ENCODE data around the gene GVQW3. TPM values are rescaled to one million over a fixed set of nuclear protein-coding genes. Genes with fewer than 3 reads are reported as not detected.

The GVQW3 gene
- polyA plus RNA-seq, 2 of the 4 experiments (the other 2 are of a cell fraction) = 3.6 to 3.8 TPM

DNA sequence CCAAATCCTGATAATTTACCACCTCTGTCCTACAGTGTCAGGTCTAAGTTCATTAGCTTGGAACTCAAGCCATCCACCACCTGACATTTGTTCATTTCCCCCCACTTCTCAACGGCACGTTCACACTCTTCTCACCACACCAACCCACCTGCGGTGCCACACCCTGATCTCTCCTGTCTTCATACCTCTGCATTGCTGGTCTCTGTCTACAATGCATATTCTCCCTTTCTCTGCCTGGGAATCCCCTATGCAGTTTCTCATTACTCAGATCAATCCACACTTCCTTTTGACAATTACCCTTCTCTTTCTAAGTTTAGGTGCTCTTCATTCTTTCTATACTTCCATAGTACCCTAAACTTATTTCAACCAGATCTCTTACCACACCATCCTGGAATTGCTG, 43.3 kb downstream of the GVQW3 start:
- FAIRE-seq = no peak
- Histone ChIP-seq H3K4me1 (no peaks in the 10 kb centered on the region), H3K9me3 (no peaks in the 10 kb centered on the region), H3K27ac (no peak overlapping the region), H3K4me3 (no peak overlapping the region), H3K4me2 (no peak overlapping the region)
- POLR2A ChIA-PET = no interaction called here
- TF ChIP-seq, protein P1, sequence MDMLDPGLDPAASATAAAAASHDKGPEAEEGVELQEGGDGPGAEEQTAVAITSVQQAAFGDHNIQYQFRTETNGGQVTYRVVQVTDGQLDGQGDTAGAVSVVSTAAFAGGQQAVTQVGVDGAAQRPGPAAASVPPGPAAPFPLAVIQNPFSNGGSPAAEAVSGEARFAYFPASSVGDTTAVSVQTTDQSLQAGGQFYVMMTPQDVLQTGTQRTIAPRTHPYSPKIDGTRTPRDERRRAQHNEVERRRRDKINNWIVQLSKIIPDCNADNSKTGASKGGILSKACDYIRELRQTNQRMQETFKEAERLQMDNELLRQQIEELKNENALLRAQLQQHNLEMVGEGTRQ (IDR thresholded peaks at IDR 0.05) = no peak
- TF ChIP-seq, protein P2, sequence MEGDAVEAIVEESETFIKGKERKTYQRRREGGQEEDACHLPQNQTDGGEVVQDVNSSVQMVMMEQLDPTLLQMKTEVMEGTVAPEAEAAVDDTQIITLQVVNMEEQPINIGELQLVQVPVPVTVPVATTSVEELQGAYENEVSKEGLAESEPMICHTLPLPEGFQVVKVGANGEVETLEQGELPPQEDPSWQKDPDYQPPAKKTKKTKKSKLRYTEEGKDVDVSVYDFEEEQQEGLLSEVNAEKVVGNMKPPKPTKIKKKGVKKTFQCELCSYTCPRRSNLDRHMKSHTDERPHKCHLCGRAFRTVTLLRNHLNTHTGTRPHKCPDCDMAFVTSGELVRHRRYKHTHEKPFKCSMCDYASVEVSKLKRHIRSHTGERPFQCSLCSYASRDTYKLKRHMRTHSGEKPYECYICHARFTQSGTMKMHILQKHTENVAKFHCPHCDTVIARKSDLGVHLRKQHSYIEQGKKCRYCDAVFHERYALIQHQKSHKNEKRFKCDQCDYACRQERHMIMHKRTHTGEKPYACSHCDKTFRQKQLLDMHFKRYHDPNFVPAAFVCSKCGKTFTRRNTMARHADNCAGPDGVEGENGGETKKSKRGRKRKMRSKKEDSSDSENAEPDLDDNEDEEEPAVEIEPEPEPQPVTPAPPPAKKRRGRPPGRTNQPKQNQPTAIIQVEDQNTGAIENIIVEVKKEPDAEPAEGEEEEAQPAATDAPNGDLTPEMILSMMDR (IDR thresholded peaks at IDR 0.05) = no peak
- TF ChIP-seq FOSL2 (IDR thresholded peaks at IDR 0.05) = no peak
- no peak for TF ChIP-seq FOSL2 (CRISPR knock-in tag; IDR thresholded peaks at IDR 0.05)
- no peak for TF ChIP-seq ESRRA (IDR thresholded peaks at IDR 0.05; ENCODE audit: borderline replicate concordance, low read length)
- no peak for TF ChIP-seq EHMT2 (IDR thresholded peaks at IDR 0.05; ENCODE audit: low read depth)
- no peak for TF ChIP-seq ZSCAN20 (CRISPR knock-in tag; IDR thresholded peaks at IDR 0.05)
- no peak for TF ChIP-seq HOXA7 (CRISPR knock-in tag; IDR thresholded peaks at IDR 0.05)
- no peak for TF ChIP-seq RFX5 (IDR thresholded peaks at IDR 0.05)
- no peak for TF ChIP-seq RNF2 (IDR thresholded peaks at IDR 0.05; ENCODE audit: borderline replicate concordance, low read depth)
- ATAC-seq = no peak
- no peak for DNase-seq (ENCODE audit: low read depth in 1 of 2, low spot score in 1 of 2)
- CTCF ChIA-PET = interaction anchor here (1.1 to 1.4 kb wide), 4 partner anchors 12 to 217 kb away, joined by 3 to 5 read pairs (median 4); no protein-coding TSS in a partner anchor
- 49% methylated on average over 3 of the region's 3 CpGs for WGBS (ENCODE audit: missing lambda C conversion rate)

DNA sequence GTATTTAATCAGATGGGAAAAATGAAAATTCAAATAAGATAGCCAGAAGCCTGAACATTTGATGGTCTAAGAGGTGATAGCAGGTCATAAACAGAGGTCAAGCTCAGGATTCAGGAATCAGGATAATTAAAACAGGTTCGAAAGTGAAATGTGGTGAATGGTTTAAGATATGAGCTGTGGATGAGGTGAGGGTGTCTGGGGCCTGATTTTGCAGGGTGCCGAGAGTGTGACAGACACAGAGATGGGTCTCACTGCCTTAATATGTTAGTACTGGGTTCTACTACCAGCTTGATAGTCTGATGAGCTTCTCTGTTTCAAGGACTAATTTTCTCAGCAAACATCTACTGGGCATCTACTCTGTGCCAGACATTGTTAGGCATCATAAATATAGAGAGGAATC, 43.8 kb downstream of the GVQW3 start:
- ChIA-PET CTCF (interaction anchor here (1.1 to 1.2 kb wide), 2 partner anchors 16 to 22 kb away, joined by 3 to 4 read pairs; no protein-coding TSS in a partner anchor), POLR2A (no interaction called here)
- WGBS (ENCODE audit: missing lambda C conversion rate) = 59% methylated on average over 2 of the region's 2 CpGs
- Histone ChIP-seq H3K4me1 (no peaks in the 10 kb centered on the region), H3K9me3 (no peaks in the 10 kb centered on the region), H3K27ac (no peak overlapping the region), H3K4me3 (no peak overlapping the region), H3K4me2 (no peak overlapping the region)
- TF ChIP-seq HEYL (CRISPR knock-in tag; IDR thresholded peaks at IDR 0.05) = no peak
- TF ChIP-seq CEBPB (IDR thresholded peaks at IDR 0.05) = no peak
- TF ChIP-seq HDAC2 (IDR thresholded peaks at IDR 0.05) = no peak
- no peak for TF ChIP-seq GATA3 (IDR thresholded peaks at IDR 0.05; ENCODE audit: borderline replicate concordance)
- no peak for TF ChIP-seq ZC3H11A (IDR thresholded peaks at IDR 0.05)
- TF ChIP-seq, protein P3, sequence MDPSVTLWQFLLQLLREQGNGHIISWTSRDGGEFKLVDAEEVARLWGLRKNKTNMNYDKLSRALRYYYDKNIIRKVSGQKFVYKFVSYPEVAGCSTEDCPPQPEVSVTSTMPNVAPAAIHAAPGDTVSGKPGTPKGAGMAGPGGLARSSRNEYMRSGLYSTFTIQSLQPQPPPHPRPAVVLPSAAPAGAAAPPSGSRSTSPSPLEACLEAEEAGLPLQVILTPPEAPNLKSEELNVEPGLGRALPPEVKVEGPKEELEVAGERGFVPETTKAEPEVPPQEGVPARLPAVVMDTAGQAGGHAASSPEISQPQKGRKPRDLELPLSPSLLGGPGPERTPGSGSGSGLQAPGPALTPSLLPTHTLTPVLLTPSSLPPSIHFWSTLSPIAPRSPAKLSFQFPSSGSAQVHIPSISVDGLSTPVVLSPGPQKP (IDR thresholded peaks at IDR 0.05; ENCODE audit: low read depth, low read length) = no peak
- TF ChIP-seq RCOR1 (IDR thresholded peaks at IDR 0.05; ENCODE audit: low read depth, low read length) = no peak
- DNase-seq (ENCODE audit: low read depth in 1 of 2, low spot score in 1 of 2) (no peak), ATAC-seq (no peak), FAIRE-seq (no peak)

DNA sequence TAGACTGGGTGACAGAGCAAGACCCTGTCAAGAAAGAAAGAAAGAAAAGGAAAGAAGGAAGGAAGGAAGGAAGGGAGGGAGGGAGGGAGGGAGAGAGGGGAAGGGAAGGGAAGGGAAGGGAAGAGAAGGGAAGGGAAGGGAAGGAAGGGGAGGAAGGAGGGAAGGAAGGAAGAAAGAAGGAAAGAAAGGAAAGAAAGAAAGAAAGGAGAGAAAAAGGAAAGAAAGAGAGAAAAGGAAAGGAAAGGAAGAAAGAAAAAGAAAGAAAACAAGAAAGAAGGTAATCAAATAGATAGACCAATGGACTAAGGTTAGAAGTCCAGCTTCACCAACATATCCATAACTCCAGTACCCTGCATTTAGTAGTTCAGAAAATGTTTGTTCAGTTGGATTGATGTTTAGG, 45.5 kb downstream of the GVQW3 start:
- no peaks in the 10 kb centered on the region for H3K4me1 ChIP-seq
- H3K4me2 ChIP-seq = no peak overlapping the region
- ChIA-PET POLR2A (no interaction called here), CTCF (no interaction called here)
- FAIRE-seq = no peak
- H3K4me3 ChIP-seq = no peak overlapping the region
- TF ChIP-seq RCOR1 (IDR thresholded peaks at IDR 0.05; ENCODE audit: low read depth, low read length) = no peak
- TF ChIP-seq RAD21 (conservative IDR thresholded peaks at IDR 0.05 in 1 of 2, IDR thresholded peaks at IDR 0.05 in 1 of 2) = no peak
- no peak for TF ChIP-seq CHD2 (IDR thresholded peaks at IDR 0.05; ENCODE audit: low read length, partially characterized antibody)
- no peak for TF ChIP-seq ESRRA (IDR thresholded peaks at IDR 0.05; ENCODE audit: borderline replicate concordance, low read length)
- no peak for TF ChIP-seq JUNB (IDR thresholded peaks at IDR 0.05)
- TF ChIP-seq HOXB5 (CRISPR knock-in tag; IDR thresholded peaks at IDR 0.05) = no peak
- no peak for TF ChIP-seq ZSCAN20 (CRISPR knock-in tag; IDR thresholded peaks at IDR 0.05)
- TF ChIP-seq RARB (CRISPR knock-in tag; IDR thresholded peaks at IDR 0.05) = no peak
- TF ChIP-seq, protein P4, sequence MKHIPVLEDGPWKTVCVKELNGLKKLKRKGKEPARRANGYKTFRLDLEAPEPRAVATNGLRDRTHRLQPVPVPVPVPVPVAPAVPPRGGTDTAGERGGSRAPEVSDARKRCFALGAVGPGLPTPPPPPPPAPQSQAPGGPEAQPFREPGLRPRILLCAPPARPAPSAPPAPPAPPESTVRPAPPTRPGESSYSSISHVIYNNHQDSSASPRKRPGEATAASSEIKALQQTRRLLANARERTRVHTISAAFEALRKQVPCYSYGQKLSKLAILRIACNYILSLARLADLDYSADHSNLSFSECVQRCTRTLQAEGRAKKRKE (CRISPR knock-in tag; IDR thresholded peaks at IDR 0.05; ENCODE audit: low read depth) = no peak
- TF ChIP-seq, protein P5, sequence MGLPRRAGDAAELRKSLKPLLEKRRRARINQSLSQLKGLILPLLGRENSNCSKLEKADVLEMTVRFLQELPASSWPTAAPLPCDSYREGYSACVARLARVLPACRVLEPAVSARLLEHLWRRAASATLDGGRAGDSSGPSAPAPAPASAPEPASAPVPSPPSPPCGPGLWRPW (IDR thresholded peaks at IDR 0.05) = no peak
- TF ChIP-seq, protein P6, sequence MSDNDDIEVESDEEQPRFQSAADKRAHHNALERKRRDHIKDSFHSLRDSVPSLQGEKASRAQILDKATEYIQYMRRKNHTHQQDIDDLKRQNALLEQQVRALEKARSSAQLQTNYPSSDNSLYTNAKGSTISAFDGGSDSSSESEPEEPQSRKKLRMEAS (IDR thresholded peaks at IDR 0.05) = no peak
- no peak for TF ChIP-seq FOSB (CRISPR knock-in tag; IDR thresholded peaks at IDR 0.05)
- DNase-seq (ENCODE audit: low read depth in 1 of 2, low spot score in 1 of 2) = no peak
- no peak for ATAC-seq
- no peaks in the 10 kb centered on the region for H3K9me3 ChIP-seq
- no peak overlapping the region for H3K27ac ChIP-seq
